ENCODE measurements around the gene PSMA3. TPM values are rescaled to one million over a fixed set of nuclear protein-coding genes. Genes with fewer than 3 reads are reported as not detected.

The PSMA3 gene
- total and polyA plus RNA-seq, 9 donors, result 68.1 to 136 (median 80.3) TPM

- Histone ChIP-seq H3K27ac (no peak overlapping the region), H3K4me3 (no peak overlapping the region), H3K36me3 (no peaks in the 10 kb centered on the region), H3K27me3 (no peaks in the 10 kb centered on the region), H3K9me3 (no peaks in the 10 kb centered on the region), H3K4me1 (ENCODE audit: insufficient read depth) (peaks cover 8% of the 10 kb centered on the region)
- intact Hi-C loops (cut with DNase I), result no loop called here
- 94 to 98% (median 98%) methylated on average over 4 of the region's 4 CpGs for WGBS, 3 donors
- TF ChIP-seq EP300 (IDR thresholded peaks at IDR 0.05) (no peak), CTCF (IDR thresholded peaks at IDR 0.05) (no peak), POLR2A (IDR thresholded peaks at IDR 0.05) (no peak)
- no peak for DNase-seq
These were observed 40.5 kb downstream of the PSMA3 start for GRCh38 chr14:58285132-58285531.

- Histone ChIP-seq H3K27ac (no peak overlapping the region), H3K4me1 (ENCODE audit: insufficient read depth) (peaks cover 4% of the 10 kb centered on the region)
- WGBS, 3 donors, result 3 to 19% (median 7%) methylated on average over 3 of the region's 3 CpGs
These were observed 43.0 kb downstream of the PSMA3 start for GRCh38 chr14:58287607-58288042.

GRCh38 chr14:58288106-58288792 is 43.6 kb downstream of the PSMA3 start:
- H3K27ac ChIP-seq, result no peak overlapping the region
- H3K9me3 ChIP-seq, result no peaks in the 10 kb centered on the region
- H3K4me3 ChIP-seq, result no peak overlapping the region
- intact Hi-C loops (cut with DNase I), result no loop called here
- no peaks in the 10 kb centered on the region for H3K36me3 ChIP-seq
- TF ChIP-seq EP300 (IDR thresholded peaks at IDR 0.05) (no peak), CTCF (IDR thresholded peaks at IDR 0.05) (no peak), POLR2A (IDR thresholded peaks at IDR 0.05) (no peak)
- no peaks in the 10 kb centered on the region for H3K27me3 ChIP-seq
- H3K4me1 ChIP-seq (ENCODE audit: insufficient read depth), result peaks cover 4% of the 10 kb centered on the region
- no peak for DNase-seq
- 64 to 84% (median 73%) methylated on average over 3 of the region's 3 CpGs for WGBS, 3 donors

More at GRCh38 chr14:58287607-58288042, 43.0 kb downstream of the PSMA3 start:
- no peak for DNase-seq
- H3K4me3 ChIP-seq, result no peak overlapping the region
- no peaks in the 10 kb centered on the region for H3K27me3 ChIP-seq
- TF ChIP-seq EP300 (IDR thresholded peaks at IDR 0.05) (no peak), POLR2A (IDR thresholded peaks at IDR 0.05) (no peak), CTCF (IDR thresholded peaks at IDR 0.05) (no peak)
- intact Hi-C loops (cut with DNase I), result no loop called here
- no peaks in the 10 kb centered on the region for H3K9me3 ChIP-seq
- H3K36me3 ChIP-seq, result no peaks in the 10 kb centered on the region

- no peaks in the 10 kb centered on the region for H3K9me3 ChIP-seq
- no peak for TF ChIP-seq CTCF (IDR thresholded peaks at IDR 0.05)
- no peak for TF ChIP-seq EP300 (IDR thresholded peaks at IDR 0.05)
- no peak for TF ChIP-seq POLR2A (IDR thresholded peaks at IDR 0.05)
- no peaks in the 10 kb centered on the region for H3K27me3 ChIP-seq
- intact Hi-C loops (cut with DNase I), result no loop called here
- no peak for DNase-seq
- peaks cover 9% of the 10 kb centered on the region for H3K4me1 ChIP-seq (ENCODE audit: insufficient read depth)
- 46 to 61% (median 54%) methylated on average over 5 of the region's 5 CpGs for WGBS, 3 donors
- H3K36me3 ChIP-seq, result no peaks in the 10 kb centered on the region
- no peak overlapping the region for H3K4me3 ChIP-seq
- H3K27ac ChIP-seq, result no peak overlapping the region
These were observed 47.0 kb downstream of the PSMA3 start for GRCh38 chr14:58291646-58292045.
